ENCODE results near the gene RNU1-1.
"Not testable (repeated sequence)": the region's sequence is repeated elsewhere in the genome, so short reads cannot be mapped to it uniquely, and the experiment has no call there.

Gene RNU1-1

GRCh38 chr1:16520435-16521287, 6.6 kb upstream of the RNU1-1 start:
- DNase-seq, result not testable (repeated sequence)

- DNase-seq, result not testable (repeated sequence)
These were observed 5.3 kb upstream of the RNU1-1 start for GRCh38 chr1:16519255-16519951.

GRCh38 chr1:16518913-16519254, 4.8 kb upstream of the RNU1-1 start:
- not testable (repeated sequence) for DNase-seq

GRCh38 chr1:16516694-16517410, 2.8 kb upstream of the RNU1-1 start:
- DNase-seq, result not testable (repeated sequence)

GRCh38 chr1:16513412-16514106, 526 bp downstream of the RNU1-1 start:
- peak; percentile 35 for DNase-seq

- not testable (repeated sequence) for DNase-seq
These were observed 1.3 kb downstream of the RNU1-1 start for GRCh38 chr1:16512624-16513411.

- DNase-seq, result not testable (repeated sequence)
These were observed 2.2 kb downstream of the RNU1-1 start for GRCh38 chr1:16511926-16512325.

GRCh38 chr1:16508861-16509445, 5.1 kb downstream of the RNU1-1 start:
- DNase-seq, result not testable (repeated sequence)

GRCh38 chr1:16506364-16507136, 7.5 kb downstream of the RNU1-1 start:
- not testable (repeated sequence) for DNase-seq

GRCh38 chr1:16505870-16506269, 8.2 kb downstream of the RNU1-1 start:
- DNase-seq, result not testable (repeated sequence)

- DNase-seq, result no peak
These were observed 10.6 kb downstream of the RNU1-1 start for GRCh38 chr1:16503494-16503893.

- DNase-seq, result not testable (repeated sequence)
These were observed 12.6 kb downstream of the RNU1-1 start for GRCh38 chr1:16501446-16501845.

- DNase-seq, result not testable (repeated sequence)
These were observed 13.1 kb downstream of the RNU1-1 start for GRCh38 chr1:16500975-16501374.

- not testable (repeated sequence) for DNase-seq
These were observed 13.6 kb downstream of the RNU1-1 start for GRCh38 chr1:16500466-16500865.

GRCh38 chr1:16498573-16499413, 15.3 kb downstream of the RNU1-1 start:
- DNase-seq, result peak; percentile 85

- DNase-seq, result not testable (repeated sequence)
These were observed 16.0 kb downstream of the RNU1-1 start for GRCh38 chr1:16498047-16498446.

GRCh38 chr1:16497474-16497904, 16.6 kb downstream of the RNU1-1 start:
- not testable (repeated sequence) for DNase-seq

- DNase-seq, result not testable (repeated sequence)
These were observed 20.4 kb downstream of the RNU1-1 start for GRCh38 chr1:16493731-16494130.

GRCh38 chr1:16492937-16493336, 21.1 kb downstream of the RNU1-1 start:
- DNase-seq, result not testable (repeated sequence)
